GM12878 (cell line): Measurements from ENCODE around the gene ZNF391. TPM values are rescaled to one million over a fixed set of nuclear protein-coding genes. Genes with fewer than 3 reads are reported as not detected.

Experiments used
- ATAC-seq: fragments of 200-7000 bp; cut with Tn5 transposase; 3 replicates; pipeline ENCODE4 v1.9.1; 2020; ENCODE audit warnings: mild to moderate bottlenecking, moderate library complexity
- BruUV-seq: library from RNA; stranded (reverse); fragments of 400-500 nt; replicated peaks from 2 replicates; lab custom pipeline; 2021; lab: Mats Ljungman, UMichigan
- CTCF ChIA-PET: fragments of 300-600 bp; sonication (Branson Sonifier 250); formaldehyde crosslinking; extraction: SDS; loops from one replicate; lab custom pipeline; 2021; ENCODE audit warnings: inconsistent platforms; lab: Yijun Ruan, JAX
- POLR2A ChIA-PET: fragments of 350-600 bp; formaldehyde crosslinking; extraction: SDS; loops from one replicate; lab custom pipeline; 2021; ENCODE audit warnings: inconsistent platforms; lab: Charles Lee
- RAD21 ChIA-PET: fragments of 300-600 bp; sonication (Branson Sonifier 250); formaldehyde crosslinking; loops from one replicate; lab custom pipeline; 2023; ENCODE audit warnings: antibody characterized with exemption; ENCODE audit not compliant: unreplicated experiment; lab: Charles Lee
- SMC1A ChIA-PET: fragments of 300-600 bp; sonication (Branson Sonifier 250); formaldehyde crosslinking; loops from one replicate; lab custom pipeline; 2023; ENCODE audit not compliant: unreplicated experiment, uncharacterized antibody; lab: Charles Lee
- DNase-seq: peaks from one replicate; pipeline ENCODE4 v3.0.0-alpha.2; 2011; ENCODE audit warnings: low read depth, low spot score
- FAIRE-seq: peaks from 3 replicates; lab custom pipeline; 2011; peaks lifted over from hg19 to GRCh38; lab: Jason Lieb, UNC
- H2AFZ ChIP-seq: 2 replicates; pipeline ENCODE4 v1.6.0; 2011; ENCODE audit warnings: low read depth, low read length, control low read depth; ENCODE audit not compliant: control insufficient read depth
- H3K27ac ChIP-seq: 2 replicates; pipeline ENCODE4 v1.5.1; 2011; ENCODE audit warnings: control low read depth; ENCODE audit not compliant: control insufficient read depth, insufficient read depth
- H3K27me3 ChIP-seq, 2 experiments: replicated peaks in 1 of 2; 2 replicates each; pipeline versions ENCODE4 v1.6.0 to v1.6.1; 2011; ENCODE audit warnings: low read length in 1 of 2; ENCODE audit not compliant: control insufficient read depth in 2 of 2, insufficient read depth in 2 of 2
- H3K36me3 ChIP-seq, 2 experiments: 2 replicates each; pipeline ENCODE4 v1.5.1; 2011; ENCODE audit warnings: low read length in 1 of 2; ENCODE audit not compliant: control insufficient read depth in 2 of 2, insufficient read depth in 2 of 2
- H3K4me1 ChIP-seq: 2 replicates; pipeline ENCODE4 v1.6.1; 2011; ENCODE audit warnings: mild to moderate bottlenecking, low read length, moderate library complexity, mixed read lengths; ENCODE audit not compliant: control insufficient read depth, insufficient read depth
- H3K4me2 ChIP-seq: 2 replicates; pipeline ENCODE4 v1.6.0; 2011; ENCODE audit warnings: control low read depth; ENCODE audit not compliant: control insufficient read depth, insufficient read depth
- H3K4me3 ChIP-seq: fragments of 200-600 bp; sonication (generic); 2 replicates; pipeline ENCODE4 v1.5.1; 2016
- H3K79me2 ChIP-seq: 2 replicates; pipeline ENCODE4 v1.6.0; 2011; ENCODE audit warnings: low read length; ENCODE audit not compliant: control insufficient read depth, insufficient read depth
- H3K9ac ChIP-seq: 2 replicates; pipeline ENCODE4 v1.8.0; 2011; ENCODE audit warnings: low read length, control low read depth, mixed read lengths; ENCODE audit not compliant: control insufficient read depth, insufficient read depth
- H3K9me3 ChIP-seq: replicated peaks from 3 replicates; pipeline ENCODE4 v1.5.1; 2011; ENCODE audit warnings: mild to moderate bottlenecking, low read length; ENCODE audit not compliant: control insufficient read depth, insufficient read depth
- H4K20me1 ChIP-seq: 2 replicates; pipeline ENCODE4 v1.6.0; 2011; ENCODE audit not compliant: control insufficient read depth, insufficient read depth
- NFIC ChIP-seq: IDR thresholded peaks from 2 replicates; pipeline ENCODE4 v1.6.1; 2012; ENCODE audit warnings: low read depth, mild to moderate bottlenecking, inconsistent platforms, low read length, moderate library complexity
- RCOR1 ChIP-seq: conservative IDR thresholded peaks from 2 replicates; pipeline ENCODE4 v1.6.1; 2012; ENCODE audit warnings: low read depth, low read length, improper control_type of control experiment
- YBX1 ChIP-seq: fragments of 450-650 bp; IDR thresholded peaks from 2 replicates; pipeline ENCODE4 v1.6.1; 2016; ENCODE audit warnings: antibody characterized with exemption
- WGBS: methylation state at CpG from one replicate; pipeline ENCODE4 v1.1.6; 2016; ENCODE audit warnings: low lambda C conversion rate; ENCODE audit not compliant: insufficient replicate concordance, insufficient coverage; ENCODE audit errors: missing lambda C conversion rate; 5-methylcytosine and 5-hydroxymethylcytosine counted together
- in situ Hi-C: fragments of 300-500 bp; cut with MboI; formaldehyde crosslinking; loops from 9 replicates; pipeline ENCODE4 v1.14.3; 2018; ENCODE audit warnings: mixed read lengths
- intact Hi-C: fragments of 100-400 bp; cut with micrococcal nuclease; formaldehyde crosslinking; loops from one replicate; pipeline ENCODE4 v1.14.2; 2022; ENCODE audit not compliant: unreplicated experiment
- polyA plus RNA-seq, 11 experiments: library from polyadenylated mRNA; depleted of rRNA in 4 of 11; unstranded in 6 of 11; stranded (reverse) in 5 of 11; fragments of >200 nt; fragmentation: Nextera tagmentation in 4 of 11; fragmentation: Illumina TruSeq in 1 of 11; extraction: Ambion mirVana in 4 of 11; extraction: Trizol in 1 of 11; gene quantifications; 1 replicate in 1 of 11; 2 replicates in 10 of 11; pipeline versions ENCODE4 v1.2.1 to v1.2.3, GENCODE V29; 2011 to 2016; ENCODE audit warnings: inconsistent platforms in 2 of 11, missing spikeins in 2 of 11, low read depth in 1 of 11
- total RNA-seq, 4 experiments: library from RNA; depleted of rRNA in 3 of 4; stranded (reverse); fragments of >200 nt in 3 of 4; fragmentation: Illumina TruSeq in 1 of 4; extraction: Trizol in 1 of 4; gene quantifications; 2 replicates each; pipeline versions ENCODE4 v1.2.1 to v1.2.3, GENCODE V29; 2013 to 2021
- TF ChIP-seq, protein P1 (sequence below): IDR thresholded peaks from 2 replicates; pipeline ENCODE4 v1.6.1; 2011; ENCODE audit warnings: low read depth, low read length, improper control_type of control experiment, borderline replicate concordance
- TF ChIP-seq, protein P2 (sequence below): fragments of 450-650 bp; IDR thresholded peaks from 2 replicates; pipeline ENCODE4 v1.6.1; 2017; ENCODE audit warnings: mild to moderate bottlenecking, moderate library complexity
- TF ChIP-seq, protein P3 (sequence below): IDR thresholded peaks from 2 replicates; pipeline ENCODE4 v1.6.1; 2012; ENCODE audit warnings: low read depth, low read length, improper control_type of control experiment

Gene ZNF391
- total and polyA plus RNA-seq, 10 of the 15 experiments (the other 5 are each of a cell fraction or from before 2014, with no cell fraction given) = 0.42 to 1.9 (median 1.0) TPM

DNA sequence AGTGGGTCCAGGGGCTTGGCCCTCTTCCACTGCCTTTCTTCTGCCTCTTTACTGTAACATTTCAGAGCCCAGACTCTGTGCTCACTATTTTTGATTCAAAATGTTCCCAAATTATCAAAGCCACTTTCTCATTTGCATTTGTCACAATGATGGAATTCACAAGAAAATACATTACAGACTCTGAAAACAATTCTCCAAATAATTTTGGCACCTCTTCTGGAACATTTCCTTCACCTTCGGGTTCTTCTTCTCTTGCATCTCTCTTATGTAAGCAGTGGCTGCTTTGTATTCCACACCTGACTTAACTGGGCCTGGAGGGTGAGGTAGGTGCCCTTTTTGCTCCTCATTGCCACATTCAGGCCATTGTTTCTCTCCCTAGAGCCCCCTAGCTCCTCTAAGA, 54.4 kb downstream of the ZNF391 start:
- Histone ChIP-seq H4K20me1 (no peaks in the 10 kb centered on the region), H3K4me1 (no peaks in the 10 kb centered on the region), H3K9me3 (no peaks in the 10 kb centered on the region; the same call in 1 of the 3 replicates), H3K9ac (no peak overlapping the region), H3K27ac (no peak overlapping the region), H3K4me2 (no peak overlapping the region), H3K79me2 (no peaks in the 10 kb centered on the region), H2AFZ (no peak overlapping the region), H3K27me3 (no peaks in the 10 kb centered on the region; a peak in 1 of 4 replicates), H3K4me3 (no peak overlapping the region), H3K36me3 (no peaks in the 10 kb centered on the region)
- DNase-seq = no peak
- no peak for ATAC-seq
- TF ChIP-seq RCOR1 (no peak), YBX1 (no peak), NFIC (no peak)
- TF ChIP-seq, protein P1, sequence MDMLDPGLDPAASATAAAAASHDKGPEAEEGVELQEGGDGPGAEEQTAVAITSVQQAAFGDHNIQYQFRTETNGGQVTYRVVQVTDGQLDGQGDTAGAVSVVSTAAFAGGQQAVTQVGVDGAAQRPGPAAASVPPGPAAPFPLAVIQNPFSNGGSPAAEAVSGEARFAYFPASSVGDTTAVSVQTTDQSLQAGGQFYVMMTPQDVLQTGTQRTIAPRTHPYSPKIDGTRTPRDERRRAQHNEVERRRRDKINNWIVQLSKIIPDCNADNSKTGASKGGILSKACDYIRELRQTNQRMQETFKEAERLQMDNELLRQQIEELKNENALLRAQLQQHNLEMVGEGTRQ = no peak
- TF ChIP-seq, protein P2, sequence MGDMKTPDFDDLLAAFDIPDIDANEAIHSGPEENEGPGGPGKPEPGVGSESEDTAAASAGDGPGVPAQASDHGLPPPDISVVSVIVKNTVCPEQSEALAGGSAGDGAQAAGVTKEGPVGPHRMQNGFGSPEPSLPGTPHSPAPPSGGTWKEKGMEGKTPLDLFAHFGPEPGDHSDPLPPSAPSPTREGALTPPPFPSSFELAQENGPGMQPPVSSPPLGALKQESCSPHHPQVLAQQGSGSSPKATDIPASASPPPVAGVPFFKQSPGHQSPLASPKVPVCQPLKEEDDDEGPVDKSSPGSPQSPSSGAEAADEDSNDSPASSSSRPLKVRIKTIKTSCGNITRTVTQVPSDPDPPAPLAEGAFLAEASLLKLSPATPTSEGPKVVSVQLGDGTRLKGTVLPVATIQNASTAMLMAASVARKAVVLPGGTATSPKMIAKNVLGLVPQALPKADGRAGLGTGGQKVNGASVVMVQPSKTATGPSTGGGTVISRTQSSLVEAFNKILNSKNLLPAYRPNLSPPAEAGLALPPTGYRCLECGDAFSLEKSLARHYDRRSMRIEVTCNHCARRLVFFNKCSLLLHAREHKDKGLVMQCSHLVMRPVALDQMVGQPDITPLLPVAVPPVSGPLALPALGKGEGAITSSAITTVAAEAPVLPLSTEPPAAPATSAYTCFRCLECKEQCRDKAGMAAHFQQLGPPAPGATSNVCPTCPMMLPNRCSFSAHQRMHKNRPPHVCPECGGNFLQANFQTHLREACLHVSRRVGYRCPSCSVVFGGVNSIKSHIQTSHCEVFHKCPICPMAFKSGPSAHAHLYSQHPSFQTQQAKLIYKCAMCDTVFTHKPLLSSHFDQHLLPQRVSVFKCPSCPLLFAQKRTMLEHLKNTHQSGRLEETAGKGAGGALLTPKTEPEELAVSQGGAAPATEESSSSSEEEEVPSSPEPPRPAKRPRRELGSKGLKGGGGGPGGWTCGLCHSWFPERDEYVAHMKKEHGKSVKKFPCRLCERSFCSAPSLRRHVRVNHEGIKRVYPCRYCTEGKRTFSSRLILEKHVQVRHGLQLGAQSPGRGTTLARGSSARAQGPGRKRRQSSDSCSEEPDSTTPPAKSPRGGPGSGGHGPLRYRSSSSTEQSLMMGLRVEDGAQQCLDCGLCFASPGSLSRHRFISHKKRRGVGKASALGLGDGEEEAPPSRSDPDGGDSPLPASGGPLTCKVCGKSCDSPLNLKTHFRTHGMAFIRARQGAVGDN = no peak
- TF ChIP-seq, protein P3, sequence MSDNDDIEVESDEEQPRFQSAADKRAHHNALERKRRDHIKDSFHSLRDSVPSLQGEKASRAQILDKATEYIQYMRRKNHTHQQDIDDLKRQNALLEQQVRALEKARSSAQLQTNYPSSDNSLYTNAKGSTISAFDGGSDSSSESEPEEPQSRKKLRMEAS = no peak
- ChIA-PET POLR2A (no interaction called here), RAD21 (no interaction called here), SMC1A (no interaction called here), CTCF (no interaction called here)
- in situ Hi-C loops = no loop called here
- 78% methylated on average over 1 of the region's 1 CpG for WGBS
- BruUV-seq = no TSS peak
- FAIRE-seq = no peak
- intact Hi-C loops = no loop called here
